HUES64 (cell line): ENCODE measurements around the gene PLP2.

Source experiments
- H3K27ac ChIP-seq: 2 replicates; pipeline ENCODE4 v1.7.0; 2013; ENCODE audit warnings: low read depth, low read length, inconsistent platforms
- H3K27me3 ChIP-seq: 2 replicates; pipeline ENCODE4 v1.6.1; 2013; ENCODE audit warnings: mild to moderate bottlenecking, low read length; ENCODE audit not compliant: insufficient read depth
- H3K36me3 ChIP-seq: 2 replicates; pipeline ENCODE4 v1.6.1; 2013; ENCODE audit warnings: mild to moderate bottlenecking, low read length; ENCODE audit not compliant: insufficient read depth
- H3K4me1 ChIP-seq: 2 replicates; pipeline ENCODE4 v1.6.1; 2013; ENCODE audit warnings: mild to moderate bottlenecking, low read length, moderate library complexity; ENCODE audit not compliant: insufficient read depth
- H3K4me3 ChIP-seq: 2 replicates; pipeline ENCODE4 v1.5.1; 2013; ENCODE audit warnings: mild to moderate bottlenecking, low read length, moderate library complexity
- H3K9ac ChIP-seq: 2 replicates; pipeline ENCODE4 v1.6.1; 2013; ENCODE audit warnings: mild to moderate bottlenecking, low read depth, low read length
- H3K9me3 ChIP-seq: 2 replicates; pipeline ENCODE4 v1.6.1; 2013; ENCODE audit warnings: low read depth, low read length; ENCODE audit not compliant: insufficient read depth
- WGBS: fragments of 150-250, 120-280 bp; methylation state at CpG from one replicate; pipeline ENCODE4 v1.1.7; 2013; ENCODE audit warnings: missing lambda C conversion rate; 5-methylcytosine and 5-hydroxymethylcytosine counted together

PLP2 gene

DNA sequence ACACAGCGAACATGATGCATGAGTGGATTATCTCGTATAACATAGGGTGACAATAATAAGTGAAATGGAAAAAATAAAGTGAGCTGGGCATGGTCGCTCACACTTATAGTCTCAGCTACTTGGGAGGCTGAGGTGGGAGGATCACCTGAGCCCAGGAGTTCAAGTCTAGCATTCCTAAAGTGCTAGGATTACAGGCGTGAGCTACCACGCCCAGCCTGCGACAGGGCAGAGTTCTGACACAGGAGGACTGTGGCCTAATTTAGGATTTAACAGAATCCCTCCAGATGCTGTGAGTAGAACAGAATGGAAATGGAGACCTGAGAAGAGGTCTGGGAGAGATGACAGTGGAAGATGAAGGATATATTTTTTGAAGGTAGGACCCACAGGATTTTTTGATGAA, 17.9 kb downstream of the PLP2 start:
- no peak overlapping the region for H3K9ac ChIP-seq
- H3K4me3 ChIP-seq, result no peak overlapping the region
- H3K27ac ChIP-seq, result no peak overlapping the region
- 89% methylated on average over 6 of the region's 6 CpGs for WGBS
- no peaks in the 10 kb centered on the region for H3K9me3 ChIP-seq
- no peaks in the 10 kb centered on the region; the same call in 1 of the 2 replicates for H3K4me1 ChIP-seq
- no peaks in the 10 kb centered on the region for H3K27me3 ChIP-seq
- H3K36me3 ChIP-seq, result no peaks in the 10 kb centered on the region

GRCh38 chrX:49190821-49191573, 19.3 kb downstream of the PLP2 start:
- no peaks in the 10 kb centered on the region for H3K36me3 ChIP-seq
- H3K9ac ChIP-seq, result peak overlapping the region; percentile 74
- under 1% methylated on average over 32 of the region's 32 CpGs for WGBS
- H3K27me3 ChIP-seq, result no peaks in the 10 kb centered on the region
- H3K9me3 ChIP-seq, result no peaks in the 10 kb centered on the region
- H3K27ac ChIP-seq, result peak overlapping the region; percentile 84
- peak overlapping the region; percentile 76 for H3K4me3 ChIP-seq
- no peaks in the 10 kb centered on the region; the same call in 1 of the 2 replicates for H3K4me1 ChIP-seq

- H3K36me3 ChIP-seq, result no peaks in the 10 kb centered on the region
- H3K27me3 ChIP-seq, result no peaks in the 10 kb centered on the region
- WGBS, result under 1% methylated on average over 31 of the region's 34 CpGs
- H3K9me3 ChIP-seq, result no peaks in the 10 kb centered on the region
- H3K27ac ChIP-seq, result peak overlapping the region; percentile 84
- peak overlapping the region; percentile 76 for H3K4me3 ChIP-seq
- H3K9ac ChIP-seq, result peak overlapping the region; percentile 74
- H3K4me1 ChIP-seq, result no peaks in the 10 kb centered on the region; the same call in 1 of the 2 replicates
These were observed 19.9 kb downstream of the PLP2 start for GRCh38 chrX:49191574-49192011.

DNA sequence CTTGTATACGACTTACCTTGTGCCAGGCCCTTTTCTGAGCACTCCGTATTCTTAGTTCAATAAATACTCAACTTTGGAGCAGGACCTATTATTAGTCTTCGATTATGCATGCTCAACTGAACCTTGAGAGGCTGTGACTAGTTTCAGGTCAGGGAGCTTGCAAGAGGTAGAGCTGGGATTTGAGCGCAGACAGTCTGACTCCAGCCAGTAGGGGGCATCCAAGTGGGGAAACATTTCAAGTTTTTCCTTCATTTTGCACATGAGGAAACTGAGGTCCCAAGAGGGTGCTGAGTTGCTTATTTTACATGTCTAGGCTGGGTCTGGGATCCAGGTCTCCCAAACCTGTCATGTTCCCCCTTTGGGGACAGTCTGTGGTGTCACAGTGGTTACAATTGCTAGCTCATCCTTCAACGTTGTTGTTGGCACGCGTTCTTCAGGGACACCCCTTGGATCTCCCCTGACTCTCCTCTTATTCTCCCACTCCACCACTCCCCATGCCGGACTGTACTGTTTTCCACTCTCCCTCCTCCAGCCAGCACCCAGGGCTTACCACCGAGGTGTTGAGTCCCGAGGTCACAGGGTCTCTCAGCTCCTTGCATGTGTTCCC, 21.1 kb downstream of the PLP2 start:
- WGBS, result 71% methylated on average over 10 of the region's 10 CpGs
- Histone ChIP-seq H3K27me3 (no peaks in the 10 kb centered on the region), H3K36me3 (no peaks in the 10 kb centered on the region), H3K4me3 (no peak overlapping the region), H3K9me3 (no peaks in the 10 kb centered on the region), H3K27ac (no peak overlapping the region), H3K4me1 (no peaks in the 10 kb centered on the region), H3K9ac (no peak overlapping the region)

GRCh38 chrX:49193542-49193964, 21.9 kb downstream of the PLP2 start:
- 92% methylated on average over 2 of the region's 2 CpGs for WGBS
- no peaks in the 10 kb centered on the region for H3K9me3 ChIP-seq
- no peak overlapping the region for H3K4me3 ChIP-seq
- no peaks in the 10 kb centered on the region for H3K4me1 ChIP-seq
- H3K36me3 ChIP-seq, result no peaks in the 10 kb centered on the region
- H3K27me3 ChIP-seq, result no peaks in the 10 kb centered on the region
- H3K9ac ChIP-seq, result no peak overlapping the region
- no peak overlapping the region for H3K27ac ChIP-seq

GRCh38 chrX:49197543-49198087, 25.9 kb downstream of the PLP2 start:
- no peaks in the 10 kb centered on the region for H3K4me1 ChIP-seq
- WGBS, result 88% methylated on average over 12 of the region's 13 CpGs
- H3K36me3 ChIP-seq, result no peaks in the 10 kb centered on the region
- no peak overlapping the region for H3K4me3 ChIP-seq
- H3K9ac ChIP-seq, result no peak overlapping the region
- no peaks in the 10 kb centered on the region for H3K9me3 ChIP-seq
- peaks cover 8% of the 10 kb centered on the region; the same call in 1 of the 2 replicates for H3K27me3 ChIP-seq
- no peak overlapping the region for H3K27ac ChIP-seq

DNA sequence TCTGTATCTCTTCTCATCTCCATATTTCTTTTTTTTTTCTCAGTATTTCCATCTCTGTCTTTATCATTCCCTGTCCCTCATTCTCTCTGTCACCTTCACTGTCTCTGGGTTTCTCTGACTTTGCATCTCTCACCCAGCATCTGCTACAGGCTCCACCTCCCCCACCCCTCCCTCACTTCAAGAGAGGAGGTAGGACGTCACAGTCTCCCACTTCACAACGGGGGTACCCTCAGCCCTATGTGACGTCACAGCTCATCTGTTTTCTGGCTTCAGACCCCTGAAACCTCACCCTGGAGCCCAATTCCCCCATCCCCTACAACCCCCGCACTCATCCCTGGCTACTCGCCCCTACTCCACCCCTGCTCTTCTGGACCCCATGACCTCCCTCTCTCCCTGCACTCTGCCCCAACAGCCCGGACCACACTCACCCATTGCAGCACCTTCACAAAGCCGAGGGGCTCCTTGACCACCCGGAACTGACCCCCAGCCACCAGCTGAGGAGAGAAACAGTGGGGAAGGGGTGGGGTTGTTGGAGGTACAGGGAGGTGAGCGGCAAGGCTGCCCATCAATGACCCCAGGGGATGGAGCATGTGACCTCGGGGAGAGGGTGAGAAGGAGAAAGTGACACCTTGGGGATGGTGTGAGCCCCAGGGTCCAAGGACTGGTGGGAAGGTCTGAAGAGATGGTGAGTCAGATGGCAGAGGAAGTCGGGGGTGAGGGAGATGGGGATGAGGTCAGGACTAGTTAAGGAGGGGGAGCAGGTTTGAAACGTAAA, 27.0 kb downstream of the PLP2 start:
- WGBS, result 24% methylated on average over 11 of the region's 12 CpGs
- no peaks in the 10 kb centered on the region for H3K4me1 ChIP-seq
- no peaks in the 10 kb centered on the region for H3K9me3 ChIP-seq
- no peak overlapping the region for H3K27ac ChIP-seq
- H3K4me3 ChIP-seq, result peak overlapping the region; percentile 49
- H3K9ac ChIP-seq, result no peak overlapping the region
- H3K36me3 ChIP-seq, result no peaks in the 10 kb centered on the region
- H3K27me3 ChIP-seq, result peaks cover 8% of the 10 kb centered on the region; the same call in 1 of the 2 replicates

DNA sequence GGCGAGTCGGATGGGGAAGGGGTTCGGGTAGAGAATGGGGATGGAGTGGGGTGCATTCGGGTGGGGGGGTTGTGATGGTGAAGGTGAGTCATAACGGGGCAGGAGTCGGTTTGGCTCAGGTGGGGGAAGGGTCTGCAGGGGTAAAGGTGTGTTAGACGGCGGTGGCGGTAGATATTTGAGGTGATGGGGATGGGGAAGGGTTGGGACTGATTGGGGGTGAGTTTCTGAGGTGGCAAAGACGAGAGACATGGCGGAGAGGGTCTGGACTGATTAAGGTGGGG, 27.6 kb downstream of the PLP2 start:
- peak overlapping the region; percentile 49 for H3K4me3 ChIP-seq
- no peak overlapping the region for H3K9ac ChIP-seq
- 12% methylated on average over 11 of the region's 11 CpGs for WGBS
- peaks cover 8% of the 10 kb centered on the region; the same call in 1 of the 2 replicates for H3K27me3 ChIP-seq
- no peaks in the 10 kb centered on the region for H3K36me3 ChIP-seq
- no peak overlapping the region for H3K27ac ChIP-seq
- no peaks in the 10 kb centered on the region for H3K4me1 ChIP-seq
- H3K9me3 ChIP-seq, result no peaks in the 10 kb centered on the region

DNA sequence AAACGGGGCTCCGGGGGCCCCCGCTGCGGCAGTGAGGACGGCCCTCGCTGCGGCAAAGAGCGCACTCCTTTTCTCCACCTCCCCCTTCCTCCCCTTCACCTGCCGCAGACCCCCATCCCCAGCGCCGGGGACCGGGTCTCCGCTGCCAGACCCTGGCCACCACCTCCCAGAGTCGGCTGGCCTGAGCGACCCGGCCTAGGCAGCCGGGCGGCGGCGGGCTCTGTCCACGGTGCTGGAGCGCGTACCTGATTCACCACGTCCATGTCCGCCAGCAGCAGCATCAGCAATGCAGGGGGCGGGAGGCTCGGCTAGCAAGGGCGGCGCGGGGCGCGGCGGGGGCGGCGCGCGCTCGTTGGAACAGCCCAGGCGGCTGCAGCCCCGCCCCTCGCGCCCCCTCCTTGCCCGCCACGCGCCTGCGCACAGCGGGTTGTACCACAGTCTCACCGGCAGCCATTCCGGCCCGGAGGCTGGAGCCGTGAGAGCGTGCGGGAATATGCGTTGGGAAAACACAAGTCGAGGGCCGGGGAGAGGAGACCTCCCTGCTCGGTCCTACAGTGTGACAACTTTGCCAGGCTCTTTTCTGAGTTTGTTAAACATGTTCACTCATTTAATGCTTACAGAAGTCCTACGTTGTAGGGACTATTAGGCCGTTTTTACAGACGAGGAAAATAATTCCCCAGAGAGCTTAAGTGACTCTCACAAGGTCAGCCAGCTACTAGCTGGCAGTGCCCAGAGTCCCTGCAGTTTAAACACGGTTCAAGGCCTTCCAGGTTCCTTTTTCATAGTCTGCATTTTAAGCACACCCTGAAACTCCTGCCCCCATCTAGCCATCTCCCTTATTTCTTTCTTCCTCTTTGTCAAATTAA, 28.4 kb downstream of the PLP2 start, which contains the start of gene SYP:
Gene SYP, minus strand, starts transcription at position 288 of the 866 bp plus-strand sequence. Its CDS starts 7 bp downstream, at position 281.
- no peak within 1 kb of the TSS for H3K9ac ChIP-seq
- no peaks in the 10 kb centered on the region for H3K36me3 ChIP-seq
- 3% methylated on average over 60 of the region's 61 CpGs for WGBS
- no peaks in the 10 kb centered on the region for H3K9me3 ChIP-seq
- H3K4me1 ChIP-seq, result no peaks in the 10 kb centered on the region
- H3K27ac ChIP-seq, result 0 out of 2 replicates have a peak within 1 kb of the TSS, but pooled peaks have one; percentile 4
- peak within 1 kb of the TSS; percentile 49 for H3K4me3 ChIP-seq
- peaks cover 8% of the 10 kb centered on the region; the same call in 1 of the 2 replicates for H3K27me3 ChIP-seq

GRCh38 chrX:49202022-49202421, 30.3 kb downstream of the PLP2 start:
- Histone ChIP-seq H3K27me3 (peaks cover 8% of the 10 kb centered on the region; the same call in 1 of the 2 replicates), H3K9me3 (no peaks in the 10 kb centered on the region), H3K27ac (no peak overlapping the region), H3K4me1 (no peaks in the 10 kb centered on the region), H3K9ac (no peak overlapping the region), H3K36me3 (no peaks in the 10 kb centered on the region), H3K4me3 (no peak overlapping the region)
- 95% methylated on average over 2 of the region's 2 CpGs for WGBS
